Measurements from ENCODE around the gene FAM177B.

GRCh38 chr1:222704260-222704659 is 32.7 kb upstream of the FAM177B start:
- no peak for TF ChIP-seq CTCF (IDR thresholded peaks at IDR 0.05)
- no peak for TF ChIP-seq POLR2A (IDR thresholded peaks at IDR 0.05)
